Activated CD8-positive, alpha-beta memory T cell treated with anti-CD3 and anti-CD28 coated beads, Interleukin-2, amount 50 U/mL, for 24 hours (primary cell): ENCODE results near the gene ELOA.
"Not testable (repeated sequence)": the region's sequence is repeated elsewhere in the genome, so short reads cannot be mapped to it uniquely, and the experiment has no call there.

Experiments used
- DNase-seq: peaks from one replicate; pipeline ENCODE4 v3.0.0-alpha.2; 2020; ENCODE audit errors: extremely low read depth

ELOA gene

DNA sequence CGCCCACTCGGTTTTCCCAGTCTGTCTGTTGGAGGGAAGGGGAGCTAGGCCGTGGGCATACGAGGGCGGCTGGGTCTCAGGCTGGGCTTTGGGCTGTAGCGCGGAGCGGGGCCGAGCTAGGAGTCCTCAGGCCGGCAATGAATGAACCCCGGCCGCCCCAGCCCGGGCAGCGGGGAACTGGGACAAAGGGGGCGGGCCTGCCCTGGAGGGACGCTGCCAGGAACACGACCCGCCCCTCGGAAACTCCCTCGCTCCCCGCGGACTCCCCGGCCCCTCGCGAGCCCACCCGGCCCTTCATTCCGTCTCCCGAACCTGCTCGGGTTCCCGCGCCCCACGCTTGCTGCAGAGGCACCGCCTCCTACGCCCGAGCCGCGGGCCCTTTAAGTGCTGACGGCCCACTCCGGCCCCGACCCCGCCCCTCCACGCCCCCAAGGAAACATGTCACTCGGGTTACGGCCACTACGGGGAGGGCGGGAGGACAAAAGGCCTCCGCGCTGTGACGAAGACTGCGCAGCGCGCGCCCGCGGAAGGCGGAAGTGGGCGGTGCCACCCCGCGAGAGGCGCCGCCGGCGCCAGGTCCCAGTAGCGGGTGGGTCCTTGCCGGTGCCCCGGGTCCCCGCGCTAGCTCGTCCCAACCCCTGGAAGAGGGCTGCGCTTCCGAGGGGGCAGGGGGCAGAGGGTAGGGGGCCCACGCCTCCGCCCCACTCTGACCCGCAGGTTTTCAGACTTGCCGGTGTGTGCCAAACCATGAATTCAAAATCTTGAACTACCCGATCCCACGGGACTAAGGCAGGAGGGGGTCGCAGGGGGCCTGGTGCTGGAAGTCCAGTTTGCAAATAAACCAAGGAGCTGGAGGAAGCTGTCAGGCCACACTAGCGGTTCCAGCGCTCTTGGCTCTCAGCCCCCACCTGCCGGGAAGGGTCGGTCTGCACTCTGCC lies 57.4 kb downstream of the ELOA start, which contains the start of gene GALE:
TSS of gene GALE (minus strand) at position 355 of the 938 bp plus-strand sequence. CDS start 1,747 bp downstream, outside the sequence.
- DNase-seq = peak; percentile 95

- DNase-seq = no peak
Observed at GRCh38 chr1:23801338-23801748, 58.1 kb downstream of the ELOA start.

GRCh38 chr1:23801876-23802275 lies 58.6 kb downstream of the ELOA start:
- no peak for DNase-seq

DNA sequence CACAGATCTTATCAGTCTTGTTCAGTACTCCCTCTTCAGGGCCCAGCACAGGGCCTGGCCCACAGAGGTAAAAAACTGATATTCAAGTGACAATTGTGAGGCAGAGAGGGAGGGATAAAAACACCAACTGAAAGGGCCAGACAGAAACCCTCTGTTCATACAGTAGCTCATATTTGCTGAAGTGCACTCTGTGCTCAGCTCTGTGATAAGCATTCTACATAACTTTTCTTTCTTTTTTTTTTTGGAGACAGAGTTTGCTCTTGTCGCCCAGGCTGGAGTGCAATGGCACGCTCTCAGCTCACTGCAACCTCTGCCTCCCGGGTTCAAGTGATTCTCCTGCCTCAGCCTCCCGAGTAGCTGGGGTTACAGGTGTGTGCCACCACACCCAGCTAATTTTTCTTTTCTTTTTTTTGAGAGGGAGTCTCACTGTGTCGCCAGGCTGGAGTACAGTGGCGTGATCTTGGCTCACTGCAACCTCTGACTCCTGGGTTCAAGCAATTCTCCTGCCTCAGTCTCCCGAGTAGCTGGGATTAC lies 59.6 kb downstream of the ELOA start:
- not testable (repeated sequence) for DNase-seq

DNA sequence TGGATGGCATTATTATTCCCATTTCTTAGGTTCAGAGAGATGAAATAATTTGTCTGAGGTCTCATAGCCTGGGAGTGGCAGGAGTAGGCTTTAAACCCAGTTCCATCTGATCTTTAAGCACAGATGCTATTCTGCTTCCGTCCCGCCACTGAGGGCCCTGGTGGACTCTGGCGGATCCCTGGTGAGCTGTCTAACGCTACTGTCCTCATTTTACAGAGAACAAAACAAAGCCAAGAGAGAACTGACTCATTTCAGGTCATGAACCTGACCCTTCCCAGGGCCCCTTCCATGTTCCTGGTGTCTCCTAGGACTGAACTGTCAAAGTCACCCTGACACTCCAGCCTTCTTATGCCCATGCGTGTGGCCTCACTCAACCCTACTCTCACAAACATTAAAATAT lies 60.4 kb downstream of the ELOA start:
- no peak for DNase-seq

DNA sequence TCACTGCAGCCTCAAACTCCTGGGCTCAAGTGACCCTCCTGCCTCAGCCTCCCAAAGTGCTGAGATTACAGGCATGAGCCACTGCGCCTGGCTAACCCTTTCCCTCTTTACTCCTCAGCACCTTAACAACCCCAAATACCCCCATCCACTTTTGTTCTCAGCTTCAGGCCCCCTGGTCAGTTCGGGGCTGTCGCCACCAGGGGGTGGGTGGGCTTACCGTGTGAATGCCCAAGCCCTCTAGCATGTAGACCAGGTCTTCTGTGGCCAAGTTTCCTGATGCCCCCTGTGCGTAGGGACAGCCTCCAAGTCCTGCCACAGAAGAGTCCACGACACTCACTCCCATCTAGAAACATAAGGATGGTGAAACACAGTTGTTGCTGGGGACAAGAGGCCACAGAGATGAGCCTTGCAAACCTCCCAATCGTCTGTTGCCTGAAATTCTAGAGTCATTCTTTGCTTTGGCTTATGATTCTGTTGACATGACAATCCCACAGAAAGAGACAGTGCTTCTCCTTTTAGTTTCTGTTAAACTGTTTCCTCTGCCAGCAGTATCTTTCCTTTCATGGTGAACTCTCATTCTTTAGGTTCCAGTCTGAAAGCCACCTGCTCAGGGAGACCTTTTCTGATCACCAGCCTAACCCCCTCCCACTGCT lies 61.0 kb downstream of the ELOA start:
- DNase-seq = no peak

GRCh38 chr1:23805025-23805424 lies 61.8 kb downstream of the ELOA start:
- DNase-seq = no peak

DNA sequence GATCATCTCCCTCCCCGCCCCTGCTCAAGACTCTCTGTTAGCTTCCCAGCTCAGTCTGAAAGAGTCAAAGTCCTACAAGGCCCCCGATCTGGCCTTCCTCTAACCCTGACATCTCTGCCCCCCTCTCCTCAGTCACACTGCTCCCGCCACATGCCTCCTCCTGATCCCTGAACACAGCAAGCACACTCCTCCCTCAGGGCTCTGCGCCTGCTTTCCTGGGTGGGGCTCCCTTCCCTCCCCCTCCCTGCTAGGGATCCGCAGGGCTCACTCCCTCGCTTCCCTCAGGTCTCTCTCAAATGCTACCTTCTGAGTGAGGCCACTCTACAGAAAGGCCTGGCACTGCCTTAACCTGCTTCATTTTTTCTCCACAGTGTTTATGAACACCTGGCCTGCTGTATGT lies 63.0 kb downstream of the ELOA start:
- DNase-seq = no peak

GRCh38 chr1:23807453-23807852 lies 64.2 kb downstream of the ELOA start:
- no peak for DNase-seq

- DNase-seq = peak; percentile 44
Observed at GRCh38 chr1:23809751-23810171, 66.5 kb downstream of the ELOA start.

DNA sequence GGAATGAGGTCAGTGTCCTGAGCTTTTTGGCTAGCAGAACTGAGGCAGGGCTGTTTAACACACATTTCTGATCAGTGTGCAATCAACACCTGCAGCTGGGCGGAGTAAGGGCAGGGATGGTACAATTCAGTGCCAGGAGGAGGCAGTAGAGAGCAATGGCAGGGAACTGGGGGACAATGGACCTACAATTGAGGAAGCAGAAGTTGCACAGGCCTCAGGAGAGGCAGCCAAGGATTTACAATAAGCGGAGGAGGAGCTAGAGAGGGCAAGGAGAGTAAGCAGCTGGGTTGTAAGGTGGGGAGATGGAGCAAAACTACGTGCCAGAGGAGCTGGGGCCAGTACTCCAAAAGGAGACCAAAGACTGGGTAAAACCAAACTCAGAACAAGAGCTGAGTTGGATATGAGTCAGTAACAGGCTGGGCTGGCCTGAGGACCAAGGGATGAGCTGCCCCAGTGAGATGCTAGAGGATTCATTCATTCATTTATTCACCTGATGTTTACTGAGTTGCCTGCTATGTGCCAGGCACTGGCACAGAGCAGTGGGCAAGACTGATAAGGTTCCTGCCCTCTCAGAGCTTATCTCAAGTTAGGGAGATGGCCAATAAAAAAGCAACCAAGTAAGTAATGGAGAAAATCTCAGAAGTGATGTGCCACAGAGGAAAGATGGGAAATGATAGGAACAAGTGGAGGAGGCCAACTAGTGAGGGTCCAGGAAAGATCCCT lies 67.7 kb downstream of the ELOA start:
- DNase-seq = no peak
